ENCODE measurements around the gene ASB9. TPM values are rescaled to one million over a fixed set of nuclear protein-coding genes. Genes with fewer than 3 reads are reported as not detected.

Gene ASB9
- polyA plus RNA-seq, 2 of the 4 experiments (the other 2 are of a cell fraction), result 24.7 to 40.8 TPM

GRCh38 chrX:15293451-15293850, 23.6 kb upstream of the ASB9 start:
- no peak overlapping the region for H3K4me3 ChIP-seq
- peaks cover 18% of the 10 kb centered on the region; the same call in 2 of the 3 replicates for H3K4me1 ChIP-seq
- no peaks in the 10 kb centered on the region for H3K9me3 ChIP-seq
- 53% methylated on average over 2 of the region's 2 CpGs for WGBS (ENCODE audit: missing lambda C conversion rate)
- TF ChIP-seq HOXA7 (CRISPR knock-in tag; IDR thresholded peaks at IDR 0.05) (no peak), HOXB5 (CRISPR knock-in tag; IDR thresholded peaks at IDR 0.05) (no peak), ATOH8 (CRISPR knock-in tag; IDR thresholded peaks at IDR 0.05; ENCODE audit: low read depth) (no peak), RNF2 (IDR thresholded peaks at IDR 0.05; ENCODE audit: borderline replicate concordance, low read depth) (no peak), JUN (IDR thresholded peaks at IDR 0.05) (no peak), CTCF (IDR thresholded peaks at IDR 0.05) (no peak), RCOR1 (IDR thresholded peaks at IDR 0.05; ENCODE audit: low read depth, low read length) (no peak), NPAS2 (CRISPR knock-in tag; IDR thresholded peaks at IDR 0.05; ENCODE audit: borderline replicate concordance) (no peak), NFE2L2 (conservative IDR thresholded peaks at IDR 0.05; ENCODE audit: low read length) (no peak), JUNB (IDR thresholded peaks at IDR 0.05) (no peak), USF2 (IDR thresholded peaks at IDR 0.05) (no peak), PBX3 (IDR thresholded peaks at IDR 0.05) (no peak), ESRRA (IDR thresholded peaks at IDR 0.05; ENCODE audit: borderline replicate concordance, low read length) (no peak), BHLHE40 (IDR thresholded peaks at IDR 0.05; ENCODE audit: low read depth, low read length) (no peak), HDAC2 (IDR thresholded peaks at IDR 0.05) (no peak), CEBPB (IDR thresholded peaks at IDR 0.05) (no peak), KDM5A (IDR thresholded peaks at IDR 0.05) (no peak)
- FAIRE-seq (no peak), ATAC-seq (no peak), DNase-seq (ENCODE audit: low read depth in 1 of 2, low spot score in 1 of 2) (no peak)
- ChIA-PET POLR2A (no interaction called here), CTCF (no interaction called here)
- H3K27ac ChIP-seq, result no peak overlapping the region
- no peak overlapping the region for H3K4me2 ChIP-seq

GRCh38 chrX:15292861-15293260, 23.0 kb upstream of the ASB9 start:
- FAIRE-seq, result no peak
- ATAC-seq, result no peak
- H3K4me2 ChIP-seq, result peak overlapping the region; percentile 23; the same call in 1 of the 3 replicates
- DNase-seq (ENCODE audit: low read depth in 1 of 2, low spot score in 1 of 2), result no peak
- TF ChIP-seq POLR2AphosphoS2 (conservative IDR thresholded peaks at IDR 0.05; ENCODE audit: low read length) (no peak), PHF8 (IDR thresholded peaks at IDR 0.05; ENCODE audit: borderline replicate concordance, low read depth) (no peak), TP53 (CRISPR knock-in tag; IDR thresholded peaks at IDR 0.05) (no peak), ESRRA (IDR thresholded peaks at IDR 0.05; ENCODE audit: borderline replicate concordance, low read length) (no peak), KDM1A (IDR thresholded peaks at IDR 0.05; ENCODE audit: low read depth) (no peak), SMC3 (IDR thresholded peaks at IDR 0.05) (no peak), GATA3 (IDR thresholded peaks at IDR 0.05; ENCODE audit: borderline replicate concordance) (no peak)
- no peaks in the 10 kb centered on the region for H3K9me3 ChIP-seq
- 92% methylated on average over 3 of the region's 3 CpGs for WGBS (ENCODE audit: missing lambda C conversion rate)
- peaks cover 18% of the 10 kb centered on the region; the same call in 2 of the 3 replicates for H3K4me1 ChIP-seq
- POLR2A ChIA-PET, result no interaction called here
- 0 out of 6 replicates have a peak overlapping the region, but pooled peaks of 1 of the 2 experiments have one; percentile 13 for H3K27ac ChIP-seq
- no peak overlapping the region for H3K4me3 ChIP-seq
- CTCF ChIA-PET, result no interaction called here
